HG03103 (cell line): Measurements from ENCODE around the gene MEOX2.

Experiments used
- ATAC-seq: cut with Tn5 transposase; IDR thresholded peaks from one replicate; pipeline ENCODE4 v1.9.1; 2021; ENCODE audit warnings: low read depth; ENCODE audit not compliant: unreplicated experiment

MEOX2 gene

DNA sequence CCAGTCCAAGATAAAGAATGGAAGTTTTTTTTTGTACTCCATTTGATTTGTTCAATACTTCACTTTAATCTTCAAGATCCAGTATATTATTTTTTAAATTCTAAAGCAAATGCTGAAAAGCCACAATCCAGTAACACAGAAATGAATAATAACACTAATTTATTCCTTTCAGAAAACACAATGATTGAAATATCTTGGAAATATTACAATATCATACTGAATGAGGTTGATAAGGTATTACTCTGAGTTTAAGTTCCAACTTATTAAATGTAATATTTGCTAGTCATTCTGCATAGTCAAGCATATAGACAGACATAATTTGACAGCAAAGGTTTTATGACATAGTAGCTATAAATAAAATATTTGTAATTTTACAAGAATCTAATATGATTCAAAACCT, 4.4 kb downstream of the MEOX2 start:
- no peak for ATAC-seq

DNA sequence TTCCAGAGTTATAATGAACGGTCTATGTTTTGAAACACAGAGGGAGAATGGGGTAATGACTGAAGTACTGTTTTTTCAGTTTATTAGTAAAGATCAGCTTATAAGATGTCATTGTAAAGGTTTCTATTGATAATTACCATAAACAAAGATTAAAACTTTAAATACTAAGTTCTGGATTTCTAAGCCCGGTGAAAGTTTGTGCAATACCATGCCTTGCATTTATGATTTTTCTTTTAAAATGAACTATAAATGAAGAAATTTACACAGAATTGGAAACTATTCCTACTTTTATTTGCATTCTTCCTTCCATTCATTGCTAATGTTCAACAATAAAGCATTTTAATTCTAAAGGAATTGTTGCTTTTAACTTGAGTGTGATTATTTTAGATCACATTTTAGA, 4.9 kb downstream of the MEOX2 start:
- no peak for ATAC-seq

- ATAC-seq: no peak
Measured at GRCh38 chr7:15681186-15681585, 5.3 kb downstream of the MEOX2 start.

DNA sequence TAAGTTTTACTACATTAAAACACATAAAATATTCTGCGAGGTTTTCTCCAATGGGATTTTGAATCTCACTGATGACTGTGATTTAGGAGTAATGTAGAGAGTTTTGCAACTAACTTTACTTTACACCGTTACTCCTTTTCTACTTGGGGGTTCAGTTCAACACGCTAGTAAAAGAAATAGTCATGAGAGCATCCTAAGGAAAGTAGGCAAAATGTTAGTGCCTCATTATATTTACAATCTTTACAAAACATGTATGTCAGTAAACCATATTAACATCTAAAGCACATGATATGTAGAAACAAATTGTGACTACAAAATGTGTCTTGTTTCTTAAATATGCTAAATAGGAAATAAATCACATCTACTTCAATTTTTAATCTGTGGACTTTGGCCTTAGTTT, 6.0 kb downstream of the MEOX2 start:
- no peak for ATAC-seq

- no peak for ATAC-seq
Measured at GRCh38 chr7:15679306-15679705, 7.2 kb downstream of the MEOX2 start.

DNA sequence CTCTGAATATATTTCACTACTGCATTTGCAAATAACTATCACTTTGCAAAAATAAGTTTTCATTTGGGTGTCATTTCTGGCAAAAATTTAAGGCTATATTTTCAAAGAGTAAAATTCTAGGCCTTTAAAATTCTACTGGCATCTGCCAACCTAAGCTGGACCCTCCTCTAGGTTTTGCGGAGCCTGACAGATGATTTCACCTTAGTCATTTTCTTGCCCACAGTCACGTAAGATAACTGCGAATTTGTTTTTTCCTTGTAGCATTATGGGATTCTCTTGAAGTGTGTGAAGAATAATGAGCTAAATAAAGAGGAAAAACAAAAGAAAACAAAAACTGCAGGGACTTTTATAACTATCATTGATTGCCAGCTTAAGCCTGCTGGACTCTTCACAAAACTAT, 7.8 kb downstream of the MEOX2 start:
- no peak for ATAC-seq

DNA sequence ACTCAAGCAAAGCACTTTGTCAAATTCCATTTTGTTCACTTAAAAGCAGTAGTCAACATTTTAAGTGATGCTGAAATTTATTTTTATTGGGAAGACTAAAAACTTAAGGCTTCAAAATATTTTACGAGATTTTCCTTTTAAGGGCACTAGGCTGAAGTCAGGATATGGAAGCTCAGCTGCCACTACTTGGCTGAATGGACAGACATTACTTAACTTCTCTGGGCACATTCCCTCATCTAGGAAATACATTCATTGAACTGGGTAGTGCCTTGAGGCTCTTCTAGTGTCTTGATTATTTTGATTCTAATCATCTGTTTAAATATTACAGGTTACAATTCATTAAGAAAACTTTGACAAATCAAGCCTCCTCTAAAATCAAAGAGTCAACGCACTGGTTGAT, 11.1 kb downstream of the MEOX2 start:
- no peak for ATAC-seq

- no peak for ATAC-seq
Measured at GRCh38 chr7:15674586-15674985, 11.9 kb downstream of the MEOX2 start.

DNA sequence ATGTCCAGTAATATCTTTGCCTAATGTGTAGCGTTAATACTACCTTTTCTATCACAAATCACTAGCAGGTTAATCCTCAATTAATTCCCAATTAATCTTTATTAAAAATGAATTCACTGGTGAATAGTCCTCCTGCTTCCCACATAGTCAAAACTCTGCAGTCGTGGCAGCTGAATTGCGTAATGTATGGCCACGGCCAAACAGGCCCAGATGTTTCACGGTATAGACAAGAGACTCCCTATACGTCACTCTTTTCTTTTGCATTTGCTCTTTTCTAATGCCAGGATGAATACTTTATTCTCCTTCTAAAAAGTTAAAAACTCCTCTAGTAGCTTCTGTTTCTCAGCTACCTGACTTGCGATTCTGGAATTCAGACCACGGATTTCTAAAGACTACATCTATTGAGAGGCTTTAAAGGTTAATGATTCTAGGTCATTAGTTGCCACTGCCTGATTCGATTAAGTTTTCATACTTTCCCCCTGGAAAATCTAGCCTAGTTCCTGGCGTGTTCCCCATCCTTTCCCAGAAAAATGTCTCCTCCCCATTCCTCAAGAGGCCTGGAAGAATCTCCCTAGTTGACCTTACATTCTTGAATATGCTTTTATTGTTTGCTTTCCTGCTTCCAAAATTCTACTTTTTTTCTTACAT, 16.9 kb downstream of the MEOX2 start:
- ATAC-seq: no peak

- ATAC-seq: no peak
Measured at GRCh38 chr7:15667991-15668390, 18.5 kb downstream of the MEOX2 start.

- ATAC-seq: no peak
Measured at GRCh38 chr7:15662451-15662850, 24.0 kb downstream of the MEOX2 start.

DNA sequence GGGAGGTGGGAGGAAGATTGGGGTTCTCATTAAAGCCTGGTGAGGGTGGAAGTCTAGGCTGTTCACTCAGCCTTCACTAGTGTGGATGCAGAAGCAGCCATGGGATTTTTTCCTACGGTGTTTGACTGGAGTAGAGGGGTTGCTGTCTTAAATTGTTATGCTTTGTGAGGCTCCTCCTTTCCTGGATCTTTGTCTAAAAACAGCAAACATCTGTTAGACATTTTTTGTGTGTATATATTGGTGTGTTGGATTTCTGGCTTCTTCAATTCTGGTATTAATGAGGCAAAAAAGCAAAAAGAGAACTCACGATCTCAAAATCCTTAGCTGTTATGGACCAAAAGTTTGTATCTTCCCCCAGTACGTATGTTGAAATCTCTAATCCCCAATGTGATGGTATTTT, 28.2 kb downstream of the MEOX2 start:
- no peak for ATAC-seq

GRCh38 chr7:15652776-15653290, 33.6 kb downstream of the MEOX2 start:
- ATAC-seq: no peak

GRCh38 chr7:15651693-15652092, 34.8 kb downstream of the MEOX2 start:
- ATAC-seq: no peak

GRCh38 chr7:15650787-15651186, 35.7 kb downstream of the MEOX2 start:
- no peak for ATAC-seq

- no peak for ATAC-seq
Measured at GRCh38 chr7:15648461-15648961, 38.0 kb downstream of the MEOX2 start.

GRCh38 chr7:15647309-15647708, 39.2 kb downstream of the MEOX2 start:
- no peak for ATAC-seq

GRCh38 chr7:15643000-15643705, 43.3 kb downstream of the MEOX2 start:
- no peak for ATAC-seq

- ATAC-seq: no peak
Measured at GRCh38 chr7:15628876-15629275, 57.6 kb downstream of the MEOX2 start.

- no peak for ATAC-seq
Measured at GRCh38 chr7:15626041-15626440, 60.4 kb downstream of the MEOX2 start.

DNA sequence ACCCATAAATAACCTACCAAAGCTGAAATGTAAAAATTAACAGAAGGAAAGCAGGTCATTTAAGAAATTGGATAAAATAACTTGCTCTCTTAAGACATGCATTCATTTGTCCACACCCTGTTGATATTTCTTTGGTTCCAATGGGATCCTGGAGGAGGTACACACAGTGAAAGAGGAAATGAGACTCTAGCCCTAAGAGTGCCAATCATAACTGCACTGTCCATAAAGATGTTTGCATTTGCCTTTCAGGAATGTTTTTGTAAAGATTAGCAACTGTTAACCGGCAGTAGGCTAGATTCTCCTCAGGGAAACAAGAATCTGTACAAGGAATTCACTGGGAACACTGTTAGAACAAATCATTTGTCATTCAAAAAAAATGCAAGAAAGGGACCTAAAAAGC, 61.0 kb downstream of the MEOX2 start:
- ATAC-seq: no peak

DNA sequence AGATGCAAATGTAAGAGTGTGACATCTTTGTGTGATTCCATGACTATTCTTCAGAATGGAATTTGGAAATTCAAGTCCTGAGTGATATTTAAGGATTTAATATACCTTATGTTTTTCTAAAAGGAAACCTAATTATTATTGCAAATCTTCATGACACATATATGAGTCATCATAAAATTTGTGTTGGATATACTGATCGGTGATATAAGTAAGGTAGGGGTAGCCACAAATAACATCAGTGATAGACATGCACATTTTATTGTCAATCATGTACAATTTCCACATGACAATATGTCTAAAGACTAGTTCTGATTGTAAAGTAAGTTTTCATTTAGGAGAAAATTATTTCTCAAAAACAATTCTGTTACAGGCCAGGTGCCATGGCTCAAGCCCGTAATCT, 65.0 kb downstream of the MEOX2 start:
- ATAC-seq: no peak
